Stomach (tissue), 9 donors: Measurements from ENCODE around the gene COL5A1. TPM values are rescaled to one million over a fixed set of nuclear protein-coding genes. Genes with fewer than 3 reads are reported as not detected.

Experiments
- DNase-seq, 2 donors: peaks; one replicate each; pipeline versions ENCODE4 v3.0.0 to v3.0.0-alpha.2; 2013 to 2019
- H3K27ac ChIP-seq, 5 donors: fragments of 200-600 bp in 4 of 5; sonication (generic) in 4 of 5; one replicate each; pipeline ENCODE4 v1.5.1; 2013 to 2019; ENCODE audit warnings: mild to moderate bottlenecking in 1 of 5, moderate library complexity in 1 of 5
- H3K27me3 ChIP-seq, 3 donors: fragments of 200-600 bp; sonication (generic); one replicate each; pipeline ENCODE4 v1.5.1; 2017 to 2019; ENCODE audit warnings: mixed run types in 1 of 3
- H3K36me3 ChIP-seq, 4 donors: fragments of 200-600 bp; sonication (generic); 1 replicate in 3 of 4; 2 replicates in 1 of 4; pipeline ENCODE4 v1.5.1; 2016 to 2019
- H3K4me1 ChIP-seq, 4 donors: fragments of 200-600 bp; sonication (generic); one replicate each; pipeline ENCODE4 v1.5.1; 2016 to 2019
- H3K4me3 ChIP-seq, 4 donors: fragments of 200-600 bp; sonication (generic) in 3 of 4; one replicate each; pipeline ENCODE4 v1.5.1; 2016 to 2019; ENCODE audit warnings: mild to moderate bottlenecking in 1 of 4
- H3K9me3 ChIP-seq, 4 donors: fragments of 200-600 bp; sonication (generic); one replicate each; pipeline ENCODE4 v1.5.1; 2016 to 2019
- CTCF ChIP-seq, 7 experiments: fragments of 450-650 bp in 4 of 7; fragments of 200-600 bp in 3 of 7; sonication (generic) in 3 of 7; IDR thresholded peaks; one replicate each; pipeline ENCODE4 v1.5.1; 2016 to 2019; ENCODE audit warnings: antibody characterized with exemption in 7 of 7, control low read depth in 2 of 7, mild to moderate bottlenecking in 1 of 7
- EP300 ChIP-seq: sonication (generic); formaldehyde crosslinking; IDR thresholded peaks from one replicate; pipeline ENCODE4 v1.6.1; 2017; ENCODE audit warnings: antibody characterized with exemption
- POLR2A ChIP-seq, 4 donors: fragments of 450-650 bp; IDR thresholded peaks; one replicate each; pipeline ENCODE4 v1.6.1; 2016; ENCODE audit warnings: antibody characterized with exemption in 4 of 4, control low read depth in 2 of 4, mild to moderate bottlenecking in 1 of 4, moderate library complexity in 1 of 4
- POLR2AphosphoS5 ChIP-seq, 3 donors: sonication (generic); formaldehyde crosslinking; IDR thresholded peaks; one replicate each; pipeline ENCODE4 v1.6.1; 2016; ENCODE audit warnings: antibody characterized with exemption in 3 of 3
- WGBS, 5 donors: extraction: QIAGEN DNeasy Blood & Tissue Kit in 3 of 5; methylation state at CpG; one replicate each; pipeline versions ENCODE4 v1.1.5 to v1.1.7; 2013 to 2018; 5-methylcytosine and 5-hydroxymethylcytosine counted together
- intact Hi-C: fragments of 100-400 bp; cut with DNase I; formaldehyde crosslinking; loops from one replicate; pipeline ENCODE4 v1.15.1; 2023; ENCODE audit warnings: low total_unique reads
- polyA plus RNA-seq, 3 donors: library from polyadenylated mRNA; stranded (reverse); fragments of 200-250 nt; gene quantifications; one replicate each; pipeline ENCODE4 v1.2.3, GENCODE V29; 2013
- total RNA-seq, 5 donors: library from RNA; depleted of rRNA; stranded (reverse); fragments of >200 nt; gene quantifications; one replicate each; pipeline versions ENCODE4 v1.1.0 to v1.2.3, GENCODE V29; 2014 to 2016
- donor health status: healthy with polysubstance abuse.
- donor health status: Bipolar disorder and iron deficiency.
- donor health status: healthy.

Gene COL5A1
- total and polyA plus RNA-seq, 8 donors, result 7.3 to 205 (median 26.4) TPM

- Histone ChIP-seq H3K27ac (no peak overlapping the region), H3K4me1 (no peaks in the 10 kb centered on the region), H3K9me3 (peaks cover 0 to 18% (median 4%) of the 10 kb centered on the region in 4 donors), H3K4me3 (no peak overlapping the region), H3K27me3 (peaks cover 0 to 8% (median 0%) of the 10 kb centered on the region in 3 donors), H3K36me3 (no peaks in the 10 kb centered on the region)
- WGBS, 5 donors, result 46 to 62% (median 51%) methylated on average over 1 of the region's 1 CpG
- TF ChIP-seq POLR2AphosphoS5 (IDR thresholded peaks at IDR 0.05), result no peak
- TF ChIP-seq CTCF (IDR thresholded peaks at IDR 0.05), result no peak
- no peak for TF ChIP-seq EP300
- no peak for TF ChIP-seq POLR2A (IDR thresholded peaks at IDR 0.05)
- intact Hi-C loops, result no loop called here
- DNase-seq, result no peak
Measured at GRCh38 chr9:134612715-134613114, 28.9 kb upstream of the COL5A1 start.

- H3K4me1 ChIP-seq, result peaks cover 0 to 11% (median 9%) of the 10 kb centered on the region in 4 donors
- no peak overlapping the region for H3K27ac ChIP-seq
- TF ChIP-seq EP300 (no peak), POLR2A (IDR thresholded peaks at IDR 0.05) (no peak), POLR2AphosphoS5 (IDR thresholded peaks at IDR 0.05) (no peak), CTCF (IDR thresholded peaks at IDR 0.05) (no peak)
- DNase-seq, result no peak
- intact Hi-C loops, result no loop called here
- H3K9me3 ChIP-seq, result peaks cover 0 to 18% (median 4%) of the 10 kb centered on the region in 4 donors
- H3K4me3 ChIP-seq, result no peak overlapping the region
- H3K27me3 ChIP-seq, result peaks cover 0 to 8% (median 0%) of the 10 kb centered on the region in 3 donors
- H3K36me3 ChIP-seq, result no peaks in the 10 kb centered on the region
- whole genome bisulfite sequencing, 5 donors, result 90 to 99% (median 94%) methylated on average over 3 of the region's 3 CpGs
Measured at GRCh38 chr9:134614256-134614655, 27.3 kb upstream of the COL5A1 start.

GRCh38 chr9:134616341-134616740 is 25.3 kb upstream of the COL5A1 start:
- Histone ChIP-seq H3K9me3 (peaks cover 0 to 18% (median 4%) of the 10 kb centered on the region in 4 donors), H3K27ac (no peak overlapping the region), H3K36me3 (no peaks in the 10 kb centered on the region), H3K4me3 (no peak overlapping the region), H3K27me3 (peaks cover 0 to 22% (median 0%) of the 10 kb centered on the region in 3 donors), H3K4me1 (peaks cover 0 to 11% (median 9%) of the 10 kb centered on the region in 4 donors)
- intact Hi-C loops, result no loop called here
- no peak for TF ChIP-seq EP300
- WGBS, 5 donors, result 73 to 89% (median 87%) methylated on average over 3 of the region's 3 CpGs
- no peak for DNase-seq

- H3K27ac ChIP-seq, result no peak overlapping the region
- no peaks in the 10 kb centered on the region for H3K36me3 ChIP-seq
- peaks cover 0 to 11% (median 9%) of the 10 kb centered on the region in 4 donors for H3K4me1 ChIP-seq
- no peak overlapping the region for H3K4me3 ChIP-seq
- WGBS, 5 donors, result 76 to 90% (median 86%) methylated on average over 7 to 8 of the region's 8 CpGs
- peaks cover 0 to 26% (median 0%) of the 10 kb centered on the region in 3 donors for H3K27me3 ChIP-seq
- DNase-seq, result no peak
- H3K9me3 ChIP-seq, result peaks cover 0 to 18% (median 4%) of the 10 kb centered on the region in 4 donors
- TF ChIP-seq POLR2A (IDR thresholded peaks at IDR 0.05), result no peak
- no peak for TF ChIP-seq CTCF (IDR thresholded peaks at IDR 0.05)
- no peak for TF ChIP-seq POLR2AphosphoS5 (IDR thresholded peaks at IDR 0.05)
- no peak for TF ChIP-seq EP300
- intact Hi-C loops, result no loop called here
Measured at GRCh38 chr9:134617246-134617645, 24.4 kb upstream of the COL5A1 start.

GRCh38 chr9:134617836-134618162 is 23.8 kb upstream of the COL5A1 start:
- TF ChIP-seq POLR2A (IDR thresholded peaks at IDR 0.05), result no peak
- Histone ChIP-seq H3K4me3 (no peak overlapping the region), H3K27ac (no peak overlapping the region), H3K36me3 (no peaks in the 10 kb centered on the region), H3K9me3 (peaks cover 0 to 13% (median 1%) of the 10 kb centered on the region in 4 donors), H3K4me1 (peaks cover 0 to 11% (median 9%) of the 10 kb centered on the region in 4 donors), H3K27me3 (peaks cover 0 to 28% (median 0%) of the 10 kb centered on the region in 3 donors)
- no peak for DNase-seq
- WGBS, 5 donors, result 64 to 86% (median 72%) methylated on average over 8 of the region's 8 CpGs
- intact Hi-C loops, result no loop called here
